Measurements from ENCODE around the gene ILK.

ILK gene

GRCh38 chr11:6650104-6650503 is 46.5 kb downstream of the ILK start:
- FAIRE-seq (no peak), DNase-seq (ENCODE audit: insufficient read length, low spot score) (no peak)
- no peak for TF ChIP-seq CTCF (IDR thresholded peaks at IDR 0.05; ENCODE audit: insufficient read depth, missing control alignments)

DNA sequence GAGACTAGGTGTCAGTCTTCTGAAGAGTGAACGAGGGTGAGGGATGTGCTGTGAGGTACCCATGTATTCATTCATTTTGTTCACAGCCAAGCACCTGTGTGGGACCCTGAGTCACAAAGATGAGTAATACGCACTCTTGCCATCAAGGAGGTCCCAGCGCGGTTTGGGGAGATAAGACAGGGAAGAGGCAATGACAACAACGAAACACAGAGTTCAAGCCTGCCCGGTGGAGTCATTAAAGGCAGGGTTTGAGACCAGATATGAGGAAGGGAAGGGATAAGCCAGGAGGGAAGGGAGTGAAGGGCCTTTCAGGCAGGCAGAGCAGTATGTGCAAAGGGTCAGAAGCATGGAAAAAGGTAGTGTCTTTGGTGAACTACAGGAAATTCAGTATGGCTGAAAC is 47.4 kb downstream of the ILK start:
- no peak for FAIRE-seq
- no peak for DNase-seq (ENCODE audit: insufficient read length, low spot score)
- no peak for TF ChIP-seq CTCF (IDR thresholded peaks at IDR 0.05; ENCODE audit: insufficient read depth, missing control alignments)

DNA sequence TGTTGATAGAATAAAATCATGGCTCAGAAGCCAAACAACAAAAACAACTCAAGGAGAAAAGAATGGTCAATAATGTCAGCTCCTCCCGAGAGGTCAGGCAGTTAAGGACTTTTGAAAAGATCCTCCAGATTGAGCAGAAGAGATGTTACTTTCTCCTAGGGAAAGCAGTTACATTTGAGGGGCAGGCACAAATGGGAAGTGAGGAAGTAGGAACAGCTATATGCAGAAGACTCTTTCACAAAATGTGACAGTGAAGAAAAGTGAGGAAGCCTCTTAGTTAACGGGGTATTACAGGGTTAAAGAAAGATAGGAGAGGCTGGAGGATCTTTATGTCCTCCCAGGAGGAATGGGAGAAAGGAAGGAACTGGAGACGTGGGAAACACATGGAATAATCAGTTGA is 48.6 kb downstream of the ILK start:
- DNase-seq (ENCODE audit: insufficient read length, low spot score), result no peak
- no peak for FAIRE-seq
- TF ChIP-seq CTCF (IDR thresholded peaks at IDR 0.05; ENCODE audit: insufficient read depth, missing control alignments), result no peak

- FAIRE-seq, result no peak
- TF ChIP-seq CTCF (IDR thresholded peaks at IDR 0.05; ENCODE audit: insufficient read depth, missing control alignments), result no peak
- DNase-seq (ENCODE audit: insufficient read length, low spot score), result no peak
These were observed 49.5 kb downstream of the ILK start for GRCh38 chr11:6653097-6653496.

- TF ChIP-seq CTCF (IDR thresholded peaks at IDR 0.05; ENCODE audit: insufficient read depth, missing control alignments), result no peak
- FAIRE-seq (no peak), DNase-seq (ENCODE audit: insufficient read length, low spot score) (no peak)
These were observed 50.1 kb downstream of the ILK start for GRCh38 chr11:6653656-6654055.

DNA sequence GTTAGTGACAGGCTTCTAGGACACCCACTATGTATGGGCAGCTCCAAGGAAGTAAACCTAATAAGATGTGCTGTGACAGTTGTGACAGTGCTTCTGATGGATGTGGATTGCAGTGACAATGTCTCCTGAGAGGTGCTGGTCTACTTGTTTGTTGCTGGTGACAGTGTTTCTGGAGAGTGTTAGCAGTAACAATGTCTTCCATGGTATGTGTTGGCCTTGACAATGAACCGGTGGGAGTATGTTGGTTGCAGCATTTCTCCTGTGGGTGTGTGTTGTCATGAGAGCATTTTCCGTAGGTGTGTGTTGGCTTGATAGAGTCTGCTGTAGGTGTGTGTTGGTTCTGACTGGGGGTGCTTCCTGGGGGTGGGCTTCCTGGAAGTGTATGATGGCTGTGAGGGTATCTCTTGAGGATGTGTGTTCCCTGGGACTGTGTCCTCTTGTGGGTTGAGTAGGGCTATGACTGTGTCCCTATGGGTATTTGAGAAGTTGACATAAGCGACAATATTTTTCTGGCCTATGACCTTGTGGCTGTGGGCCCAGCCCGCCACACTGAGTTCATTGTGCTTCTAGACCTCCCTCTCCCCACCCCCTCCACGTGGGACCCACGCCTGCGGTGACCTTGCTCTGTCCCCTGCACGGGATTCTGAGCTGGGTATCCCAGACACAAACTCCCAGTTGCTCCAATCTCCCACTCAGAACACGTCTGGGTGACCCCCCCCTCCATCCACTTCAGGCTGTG is 50.9 kb downstream of the ILK start:
- DNase-seq (ENCODE audit: insufficient read length, low spot score) (no peak), FAIRE-seq (no peak)
- TF ChIP-seq CTCF (IDR thresholded peaks at IDR 0.05; ENCODE audit: insufficient read depth, missing control alignments), result no peak

DNA sequence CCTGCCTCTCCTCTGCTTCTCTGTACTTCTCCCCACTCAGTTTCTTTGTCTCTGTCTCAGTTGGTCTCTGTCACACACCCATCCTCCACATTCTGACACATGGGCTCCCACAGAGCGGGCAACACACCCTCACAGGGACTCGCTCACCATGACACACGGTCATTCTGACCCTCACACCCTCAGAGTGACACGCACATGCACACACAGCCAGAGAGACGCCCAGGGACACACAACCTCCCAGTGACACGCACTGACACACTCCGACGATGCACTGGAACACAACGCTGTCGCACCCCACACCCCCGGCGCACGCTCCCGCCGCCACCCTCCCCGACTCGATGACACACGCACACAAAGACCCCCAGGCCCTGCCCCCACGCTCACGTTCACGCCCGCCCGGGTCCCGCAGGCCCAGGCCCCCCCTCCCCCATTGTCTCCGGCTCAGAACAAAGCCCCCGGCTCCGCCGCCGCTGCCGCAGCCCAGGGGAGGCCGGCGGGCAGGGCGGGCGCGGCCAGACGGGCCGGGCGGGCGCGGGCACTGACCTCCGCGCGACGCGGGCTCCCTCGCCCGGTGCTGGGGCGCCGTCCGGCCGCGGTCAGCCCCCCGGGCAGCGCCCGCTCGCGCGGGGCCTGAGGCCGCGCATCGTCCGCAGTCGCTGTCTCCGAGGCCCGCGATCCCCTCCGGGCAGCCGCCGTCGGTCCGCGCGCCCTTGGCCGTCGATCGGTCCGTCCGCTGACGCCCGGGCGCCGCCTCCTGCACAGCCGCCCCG is 51.6 kb downstream of the ILK start:
- DNase-seq (ENCODE audit: insufficient read length, low spot score) (no peak), FAIRE-seq (no peak)
- TF ChIP-seq CTCF (IDR thresholded peaks at IDR 0.05; ENCODE audit: insufficient read depth, missing control alignments), result no peak

Measured in D721Med (cell line).